ENCODE results near the gene STAT1.
A peak's percentile ranks its signal among the peaks of the same experiment; 100 is the strongest.

The STAT1 gene

DNA sequence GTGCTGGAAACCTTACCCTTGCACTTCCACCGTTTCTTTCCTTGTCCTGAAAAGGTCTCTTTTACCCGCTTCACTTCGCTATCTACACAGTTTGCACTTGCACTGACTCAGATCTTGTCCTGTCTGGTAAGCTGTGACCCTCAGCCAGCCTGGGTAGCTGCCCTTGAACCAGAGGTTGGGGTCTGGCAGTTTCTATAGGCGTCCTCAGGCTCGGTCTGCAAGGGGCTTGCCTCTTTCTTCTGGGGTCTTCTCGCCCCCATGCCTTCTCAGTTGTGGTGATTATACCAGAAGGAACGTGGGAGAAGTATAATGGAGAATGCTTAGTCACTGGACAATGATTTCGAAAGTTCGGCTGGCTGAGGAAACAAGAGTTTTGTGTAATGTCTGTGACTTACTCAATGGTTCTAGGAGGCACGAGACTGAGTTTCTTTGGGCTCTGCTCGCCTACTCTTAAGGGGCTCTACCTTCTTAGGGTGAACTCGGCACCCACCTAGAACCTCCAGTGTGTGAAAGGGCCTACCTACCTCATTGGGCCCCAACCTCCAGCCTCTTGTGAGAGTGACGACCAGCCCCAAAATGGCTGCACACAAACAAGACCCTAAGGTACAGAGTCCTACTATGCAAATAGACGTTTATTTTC lies 6.9 kb upstream of the STAT1 start:
- Mint-ChIP-seq H3K27me3 (no peaks in the 10 kb centered on the region), H3K27ac (no peak overlapping the region), H3K36me3 (no peaks in the 10 kb centered on the region), H3K4me1 (peaks cover 3% of the 10 kb centered on the region), H3K4me3 (no peak overlapping the region), H3K9me3 (peaks cover 2% of the 10 kb centered on the region)
- DNase-seq (ENCODE audit: low spot score in 2 of 2): no peak
- no peak for ATAC-seq (ENCODE audit: low read depth)

DNA sequence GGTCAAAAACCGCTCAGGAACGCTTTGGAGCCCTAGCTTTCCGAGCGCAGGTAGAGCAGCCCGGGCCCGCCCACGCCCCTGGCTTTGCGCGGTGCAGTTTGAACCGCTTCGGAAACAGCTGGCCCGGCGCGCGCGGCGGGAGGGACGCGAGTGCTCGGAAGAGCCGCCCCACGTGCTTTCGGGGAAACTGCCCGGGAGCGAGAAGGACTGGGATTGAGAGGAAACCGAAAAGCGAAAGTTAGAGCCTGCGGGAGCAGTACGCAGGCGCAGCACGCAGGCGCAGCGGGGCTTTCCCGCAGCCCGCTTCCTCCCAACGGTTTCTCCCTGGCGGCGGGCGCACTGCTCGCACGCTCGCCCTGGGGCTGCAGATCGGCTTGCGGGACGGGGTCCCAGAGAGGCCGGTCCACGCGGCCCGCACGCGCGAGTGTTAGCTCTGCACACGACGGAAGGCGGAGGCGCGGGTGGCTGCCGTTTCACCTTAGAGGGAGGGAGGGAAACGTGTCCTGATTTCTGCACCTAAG lies 6.3 kb upstream of the STAT1 start:
- no peak overlapping the region for H3K27ac Mint-ChIP-seq
- DNase-seq (ENCODE audit: low spot score in 2 of 2) (peak; percentile 87 to 90), ATAC-seq (ENCODE audit: low read depth) (peak; percentile 83)
- peaks cover 3% of the 10 kb centered on the region for H3K4me1 Mint-ChIP-seq
- no peak overlapping the region for H3K4me3 Mint-ChIP-seq
- no peaks in the 10 kb centered on the region for H3K36me3 Mint-ChIP-seq
- peaks cover 4% of the 10 kb centered on the region for H3K9me3 Mint-ChIP-seq
- H3K27me3 Mint-ChIP-seq: no peaks in the 10 kb centered on the region

DNA sequence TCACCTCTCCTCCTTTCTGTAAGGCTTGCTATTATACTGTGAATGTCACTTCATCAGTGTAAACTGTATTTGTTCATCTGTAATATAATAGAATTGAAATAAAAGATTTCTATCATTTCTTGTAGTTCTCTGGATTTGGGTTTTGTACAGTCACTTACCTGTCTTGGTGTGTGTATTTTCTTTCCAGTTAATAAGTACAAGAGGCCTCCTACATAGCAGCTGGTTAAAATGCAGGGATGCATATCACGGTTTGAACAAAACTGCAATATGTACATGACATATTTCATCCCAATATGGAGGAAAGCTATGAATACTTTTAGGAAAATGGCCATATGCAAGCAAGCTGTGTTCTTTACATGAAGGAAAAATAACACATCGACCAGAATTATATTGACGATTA lies 5.4 kb upstream of the STAT1 start:
- Mint-ChIP-seq H3K27me3 (no peaks in the 10 kb centered on the region), H3K9me3 (peaks cover 4% of the 10 kb centered on the region), H3K27ac (no peak overlapping the region), H3K4me1 (peaks cover 3% of the 10 kb centered on the region), H3K36me3 (no peaks in the 10 kb centered on the region), H3K4me3 (no peak overlapping the region)
- no peak for ATAC-seq (ENCODE audit: low read depth)
- DNase-seq (ENCODE audit: low spot score in 2 of 2): no peak

DNA sequence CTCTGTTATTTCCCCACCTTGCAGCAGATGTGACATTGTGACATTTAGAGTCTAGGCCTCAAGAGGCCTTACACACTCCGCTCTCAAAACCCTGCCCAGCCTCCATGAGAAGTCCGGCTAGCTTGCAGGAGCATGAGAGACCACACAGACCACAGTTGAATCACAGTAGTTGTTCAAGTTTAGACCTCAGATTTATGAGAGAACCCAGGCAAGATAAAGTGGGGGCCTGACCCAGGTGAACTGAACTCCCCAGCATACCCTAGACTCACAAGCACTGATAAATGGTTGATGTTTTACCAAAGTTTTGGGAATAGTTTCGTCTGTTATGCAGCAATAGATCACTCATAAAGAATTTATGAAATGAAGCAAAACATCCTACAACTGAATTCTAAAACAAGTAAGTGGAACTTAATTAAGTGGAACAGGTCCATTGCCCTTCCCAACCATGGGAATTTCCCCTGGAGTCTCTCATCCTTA lies 4.7 kb upstream of the STAT1 start:
- H3K4me1 Mint-ChIP-seq: peaks cover 3% of the 10 kb centered on the region
- no peak overlapping the region for H3K27ac Mint-ChIP-seq
- H3K9me3 Mint-ChIP-seq: peaks cover 4% of the 10 kb centered on the region
- no peak for DNase-seq (ENCODE audit: low spot score in 2 of 2)
- H3K27me3 Mint-ChIP-seq: no peaks in the 10 kb centered on the region
- ATAC-seq (ENCODE audit: low read depth): no peak
- H3K4me3 Mint-ChIP-seq: peak overlapping the region; percentile 22
- no peaks in the 10 kb centered on the region for H3K36me3 Mint-ChIP-seq

DNA sequence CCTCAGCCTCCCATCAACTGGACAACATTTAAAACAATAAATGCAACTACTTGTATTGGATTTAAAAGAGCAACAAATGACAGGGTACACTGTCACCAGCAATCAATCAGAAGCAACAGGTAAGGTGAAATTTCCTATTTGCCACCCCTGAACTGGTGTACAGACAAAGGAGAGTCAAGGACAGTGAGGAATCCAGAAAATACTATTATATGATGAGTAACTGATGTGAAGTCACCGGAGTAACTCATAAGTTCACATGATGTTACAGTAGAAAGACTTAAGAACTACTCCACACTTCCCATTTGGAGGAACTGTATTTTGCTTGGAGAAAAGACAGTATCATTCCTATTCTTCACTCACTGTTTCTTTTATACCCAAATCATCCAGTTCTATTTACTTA lies 4.1 kb upstream of the STAT1 start:
- H3K9me3 Mint-ChIP-seq: peaks cover 4% of the 10 kb centered on the region
- H3K27me3 Mint-ChIP-seq: no peaks in the 10 kb centered on the region
- H3K27ac Mint-ChIP-seq: no peak overlapping the region
- no peak overlapping the region for H3K4me3 Mint-ChIP-seq
- ATAC-seq (ENCODE audit: low read depth) (no peak), DNase-seq (ENCODE audit: low spot score in 2 of 2) (no peak)
- H3K36me3 Mint-ChIP-seq: no peaks in the 10 kb centered on the region
- H3K4me1 Mint-ChIP-seq: peaks cover 3% of the 10 kb centered on the region

DNA sequence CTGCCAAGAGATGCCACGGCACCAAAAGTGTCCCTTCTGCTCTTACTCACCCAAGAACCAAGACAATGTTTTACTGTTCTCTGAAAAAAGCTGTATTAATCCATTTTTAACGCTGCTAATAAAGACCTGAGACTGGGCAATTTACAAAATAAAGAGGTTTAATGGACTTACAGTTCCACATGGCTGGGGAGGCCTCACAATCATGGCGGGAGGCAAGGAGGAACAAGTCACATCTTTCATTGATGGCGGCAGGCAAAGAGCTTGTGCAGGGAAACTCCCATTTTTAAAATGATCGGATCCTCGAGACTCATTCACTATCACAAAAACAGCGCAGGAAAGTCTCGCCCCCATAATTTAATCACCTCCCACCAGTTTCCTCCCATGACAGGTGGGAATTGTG lies 1.9 kb upstream of the STAT1 start:
- no peak for DNase-seq (ENCODE audit: low spot score in 2 of 2)
- no peak overlapping the region for H3K27ac Mint-ChIP-seq
- peaks cover 4% of the 10 kb centered on the region for H3K4me1 Mint-ChIP-seq
- no peak for ATAC-seq (ENCODE audit: low read depth)
- H3K9me3 Mint-ChIP-seq: peaks cover 4% of the 10 kb centered on the region
- H3K27me3 Mint-ChIP-seq: no peaks in the 10 kb centered on the region
- no peaks in the 10 kb centered on the region for H3K36me3 Mint-ChIP-seq
- H3K4me3 Mint-ChIP-seq: no peak overlapping the region

DNA sequence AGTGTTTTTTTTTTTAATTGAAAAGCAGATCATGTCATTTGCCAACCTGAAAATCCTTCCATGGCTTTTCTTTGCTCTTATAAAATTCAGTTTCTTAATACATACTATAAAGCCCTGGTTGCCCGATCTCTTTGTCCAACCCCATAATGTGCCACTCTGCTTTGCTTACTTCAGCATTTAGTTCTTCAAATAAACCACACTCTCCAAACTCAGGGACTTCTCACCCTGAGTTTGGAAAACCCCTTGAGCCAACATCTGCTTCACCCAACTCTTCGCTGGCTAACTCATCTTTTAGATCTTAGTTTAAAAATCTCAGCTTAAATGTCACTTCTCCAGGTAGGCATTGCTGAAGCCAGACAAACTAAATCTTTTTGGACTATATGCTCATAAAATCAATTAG lies 1.3 kb upstream of the STAT1 start:
- Mint-ChIP-seq H3K9me3 (peaks cover 4% of the 10 kb centered on the region), H3K27me3 (no peaks in the 10 kb centered on the region), H3K4me3 (no peak overlapping the region), H3K27ac (no peak overlapping the region), H3K36me3 (peaks cover under 1% of the 10 kb centered on the region), H3K4me1 (peaks cover 6% of the 10 kb centered on the region)
- ATAC-seq (ENCODE audit: low read depth): no peak
- DNase-seq (ENCODE audit: low spot score in 2 of 2): no peak

DNA sequence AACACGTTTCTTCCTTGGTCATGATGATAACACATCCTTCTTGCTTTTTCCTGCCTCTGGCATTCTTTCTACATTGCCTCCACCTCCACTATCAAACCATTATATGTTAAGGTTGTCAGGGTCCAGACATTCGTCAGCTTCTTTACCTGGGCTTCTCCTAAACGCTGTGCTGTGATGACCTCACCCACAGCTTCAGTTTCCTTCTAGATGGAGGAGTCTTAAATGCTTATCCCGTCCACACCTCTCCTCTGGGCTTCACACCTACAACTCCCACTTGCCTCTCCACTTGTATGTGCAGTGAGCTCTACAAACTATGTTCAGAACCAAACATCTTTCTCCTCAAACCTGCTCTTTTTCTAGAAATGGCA lies 666 bp upstream of the STAT1 start:
- H3K36me3 Mint-ChIP-seq: peaks cover 5% of the 10 kb centered on the region
- H3K9me3 Mint-ChIP-seq: peaks cover 4% of the 10 kb centered on the region
- H3K4me3 Mint-ChIP-seq: no peak overlapping the region
- no peak for ATAC-seq (ENCODE audit: low read depth)
- H3K4me1 Mint-ChIP-seq: peaks cover 11% of the 10 kb centered on the region
- DNase-seq (ENCODE audit: low spot score in 2 of 2): no peak
- H3K27me3 Mint-ChIP-seq: no peaks in the 10 kb centered on the region
- H3K27ac Mint-ChIP-seq: no peak overlapping the region

DNA sequence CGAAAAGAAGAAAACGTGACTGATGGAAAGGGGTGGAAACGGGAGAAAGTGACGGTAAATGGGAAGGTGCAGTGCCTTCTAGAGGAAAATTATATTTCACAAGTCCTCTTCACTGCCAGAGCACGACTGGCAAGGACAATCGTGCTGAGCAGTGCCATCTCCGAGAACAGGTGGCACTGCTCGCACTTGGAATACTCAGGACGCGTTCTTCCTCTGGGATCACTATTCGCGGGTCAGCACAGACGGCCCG lies 364 bp downstream of the STAT1 start:
- peaks cover 10% of the 10 kb centered on the region for H3K4me1 Mint-ChIP-seq
- DNase-seq (ENCODE audit: low spot score in 2 of 2) (no peak), ATAC-seq (ENCODE audit: low read depth) (no peak)
- peaks cover 4% of the 10 kb centered on the region for H3K9me3 Mint-ChIP-seq
- H3K27me3 Mint-ChIP-seq: no peaks in the 10 kb centered on the region
- H3K4me3 Mint-ChIP-seq: no peak overlapping the region
- peaks cover 5% of the 10 kb centered on the region for H3K36me3 Mint-ChIP-seq
- no peak overlapping the region for H3K27ac Mint-ChIP-seq

DNA sequence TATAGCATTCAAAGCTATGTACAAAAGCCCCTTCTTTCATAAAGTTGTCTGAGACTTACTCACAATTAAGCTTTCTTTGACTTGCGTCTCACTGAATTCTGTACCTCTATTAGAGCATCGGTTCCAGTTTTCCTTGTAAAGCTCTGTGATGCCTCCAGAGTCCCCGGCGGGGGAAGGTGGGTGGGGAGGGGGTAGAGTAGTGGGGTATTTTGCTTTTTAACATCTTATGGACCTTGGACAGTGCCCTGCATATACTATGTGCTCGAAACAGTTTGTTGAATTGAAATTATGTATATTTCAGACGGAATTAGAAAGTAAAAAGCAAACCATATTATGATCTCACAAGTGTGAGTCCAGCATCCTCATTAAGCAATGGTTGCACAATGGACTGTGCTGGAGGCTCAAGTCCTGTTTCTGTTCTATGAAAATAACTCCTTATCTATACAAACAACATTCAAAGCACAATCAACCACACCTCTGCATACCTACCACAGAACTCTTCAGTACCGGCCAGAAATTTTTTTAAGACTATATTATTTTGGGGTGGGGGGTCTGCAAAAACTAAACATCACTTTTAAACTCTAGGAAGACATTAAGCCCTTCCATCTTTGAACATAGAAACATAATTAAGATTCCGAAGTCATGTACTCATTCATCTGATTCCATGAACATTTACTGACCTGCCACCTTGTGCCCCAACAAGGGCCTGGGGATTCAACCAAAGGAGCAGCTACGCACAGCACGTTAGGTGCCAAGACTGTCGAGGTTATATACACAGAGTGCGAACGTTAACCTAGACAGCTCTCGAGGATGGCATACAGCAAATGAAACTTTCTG lies 908 bp downstream of the STAT1 start:
- no peak overlapping the region for H3K4me3 Mint-ChIP-seq
- H3K9me3 Mint-ChIP-seq: peaks cover 4% of the 10 kb centered on the region
- H3K27ac Mint-ChIP-seq: no peak overlapping the region
- ATAC-seq (ENCODE audit: low read depth) (no peak), DNase-seq (ENCODE audit: low spot score in 2 of 2) (no peak)
- H3K4me1 Mint-ChIP-seq: peaks cover 12% of the 10 kb centered on the region
- H3K36me3 Mint-ChIP-seq: peaks cover 5% of the 10 kb centered on the region
- H3K27me3 Mint-ChIP-seq: no peaks in the 10 kb centered on the region

DNA sequence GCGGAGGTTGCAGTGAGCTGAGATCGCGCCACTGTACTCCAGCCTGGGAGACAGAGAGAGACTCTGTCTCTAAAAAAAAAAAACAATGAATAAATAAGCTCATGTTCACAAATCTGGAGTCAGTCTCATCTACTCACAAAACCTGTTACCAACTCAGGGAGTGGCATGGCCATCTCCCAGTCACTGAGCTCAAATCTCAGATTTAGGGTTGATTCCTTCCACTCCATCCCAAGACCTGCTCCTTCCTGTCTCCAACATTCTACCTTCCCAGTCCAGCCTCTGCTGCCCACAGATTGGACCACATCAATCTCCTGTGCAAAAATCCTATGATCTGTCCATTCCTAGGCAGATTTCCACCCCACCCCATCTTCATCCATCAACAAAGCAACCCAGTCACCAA lies 1.6 kb downstream of the STAT1 start:
- ATAC-seq (ENCODE audit: low read depth) (no peak), DNase-seq (ENCODE audit: low spot score in 2 of 2) (no peak)
- H3K36me3 Mint-ChIP-seq: peaks cover 5% of the 10 kb centered on the region
- H3K4me3 Mint-ChIP-seq: no peak overlapping the region
- no peaks in the 10 kb centered on the region for H3K27me3 Mint-ChIP-seq
- H3K9me3 Mint-ChIP-seq: peaks cover 4% of the 10 kb centered on the region
- peaks cover 12% of the 10 kb centered on the region for H3K4me1 Mint-ChIP-seq
- H3K27ac Mint-ChIP-seq: no peak overlapping the region

DNA sequence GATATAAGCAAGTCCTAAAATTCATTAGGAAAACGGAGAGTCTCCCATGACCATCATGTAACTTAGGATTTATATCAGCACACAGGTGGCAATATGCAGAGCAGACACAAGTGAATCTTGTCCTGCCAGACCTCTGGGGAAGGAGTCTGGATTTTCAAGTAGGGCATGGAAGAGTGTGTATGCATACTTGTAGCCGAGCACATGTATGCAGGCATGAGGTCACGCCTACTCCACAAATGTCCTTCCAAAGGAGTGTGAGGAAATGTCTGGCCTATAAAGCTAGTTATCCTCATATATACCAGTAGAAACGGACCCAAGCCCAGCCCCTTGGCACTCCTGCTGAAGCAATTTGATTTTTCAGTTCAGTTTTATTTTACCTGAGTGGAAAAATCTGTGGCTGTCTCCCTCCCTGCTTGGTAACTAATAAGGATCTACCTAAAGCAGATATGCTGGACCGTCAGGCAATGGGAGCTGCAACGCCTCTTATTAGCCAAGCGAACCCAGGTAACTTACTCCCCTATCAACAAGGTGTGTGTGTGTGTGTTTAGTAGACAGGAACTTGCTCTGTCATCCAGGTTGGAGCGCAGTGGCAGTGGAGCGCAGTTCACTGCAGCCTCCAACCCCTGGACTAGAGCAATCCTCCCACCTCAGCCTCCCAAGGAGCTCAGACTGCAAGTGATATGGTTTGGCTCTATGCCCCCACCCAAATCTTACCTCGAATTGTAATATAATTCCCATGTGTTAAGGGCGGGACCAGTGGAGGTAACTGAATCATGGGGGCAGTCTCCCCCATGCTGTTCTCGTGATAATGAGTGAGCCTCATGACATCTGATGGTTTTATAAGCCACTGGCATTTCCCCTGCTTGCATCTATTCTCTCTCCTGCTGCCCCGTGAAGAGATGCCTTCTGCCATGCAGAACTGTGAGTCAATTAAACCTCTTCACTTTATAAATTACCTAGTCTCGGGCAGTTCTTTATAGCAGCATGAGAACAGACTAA lies 2.8 kb downstream of the STAT1 start:
- DNase-seq (ENCODE audit: low spot score in 2 of 2): no peak
- Mint-ChIP-seq H3K9me3 (peaks cover 1% of the 10 kb centered on the region), H3K27ac (no peak overlapping the region)

DNA sequence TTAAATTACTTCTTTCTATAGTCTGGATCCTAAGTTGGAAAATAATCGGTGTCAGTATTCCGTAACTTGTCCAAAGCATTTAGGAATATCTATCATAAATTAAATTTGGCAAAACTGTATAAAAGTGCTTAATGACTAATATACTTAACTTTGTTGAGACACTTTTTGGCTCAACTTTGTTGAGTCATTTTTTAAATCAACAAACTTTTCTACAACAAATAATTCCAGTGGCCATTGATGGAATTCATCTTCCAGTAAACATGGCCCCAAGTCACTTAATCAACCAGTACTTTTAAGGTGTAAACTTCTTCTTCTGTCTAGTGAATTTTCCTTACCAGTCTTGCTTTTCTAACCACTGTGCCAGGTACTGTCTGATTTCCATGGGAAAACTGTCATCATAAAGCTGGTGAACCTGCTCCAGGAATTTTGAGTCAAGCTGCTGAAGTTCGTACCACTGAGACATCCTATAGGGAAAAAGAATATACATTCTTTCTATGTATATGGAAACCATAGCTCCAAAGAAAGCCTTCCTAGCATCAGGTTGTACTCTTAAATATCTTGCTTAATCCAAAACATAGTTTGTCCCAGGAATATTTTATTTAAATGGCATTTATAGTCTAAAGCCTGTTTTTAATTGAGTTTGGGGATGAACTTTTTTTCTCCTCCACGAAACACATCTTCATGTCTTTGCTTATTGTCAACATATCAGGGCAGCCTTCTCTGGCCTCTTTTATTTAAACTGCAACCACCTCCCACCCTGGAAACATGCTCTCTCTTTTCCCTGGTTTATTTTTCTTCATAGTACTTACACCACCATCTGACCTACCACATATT lies 4.2 kb downstream of the STAT1 start:
- ATAC-seq (ENCODE audit: low read depth) (no peak), DNase-seq (ENCODE audit: low spot score in 2 of 2) (no peak)
- peaks cover 20% of the 10 kb centered on the region for H3K36me3 Mint-ChIP-seq
- H3K27me3 Mint-ChIP-seq: no peaks in the 10 kb centered on the region
- H3K4me3 Mint-ChIP-seq: no peak overlapping the region
- H3K4me1 Mint-ChIP-seq: peaks cover 18% of the 10 kb centered on the region
- peaks cover 2% of the 10 kb centered on the region for H3K9me3 Mint-ChIP-seq
- H3K27ac Mint-ChIP-seq: no peak overlapping the region

More for the DNA sequence above, 2.8 kb downstream of the STAT1 start:
- Mint-ChIP-seq H3K36me3 (peaks cover 15% of the 10 kb centered on the region), H3K4me3 (peak overlapping the region; percentile 12), H3K4me1 (peaks cover 15% of the 10 kb centered on the region), H3K27me3 (no peaks in the 10 kb centered on the region)
- ATAC-seq (ENCODE audit: low read depth): no peak
